Fibroblast of mammary gland (primary cell): ENCODE data around the gene SLC46A1.

Experiments
- DNase-seq: peaks from one replicate; pipeline ENCODE4 v3.0.0-alpha.2; 2010; ENCODE audit warnings: low read depth
- H3K4me3 ChIP-seq: 2 replicates; pipeline ENCODE4 v1.5.1; 2011; ENCODE audit warnings: low read depth, mild to moderate bottlenecking, low read length, moderate library complexity; ENCODE audit not compliant: control insufficient read depth
- TF ChIP-seq, protein P1 (sequence below): conservative IDR thresholded peaks from 2 replicates; pipeline ENCODE4 v1.5.1; 2011; ENCODE audit warnings: low read depth, low read length, inconsistent platforms; ENCODE audit not compliant: control insufficient read depth, insufficient read depth

The SLC46A1 gene

DNA sequence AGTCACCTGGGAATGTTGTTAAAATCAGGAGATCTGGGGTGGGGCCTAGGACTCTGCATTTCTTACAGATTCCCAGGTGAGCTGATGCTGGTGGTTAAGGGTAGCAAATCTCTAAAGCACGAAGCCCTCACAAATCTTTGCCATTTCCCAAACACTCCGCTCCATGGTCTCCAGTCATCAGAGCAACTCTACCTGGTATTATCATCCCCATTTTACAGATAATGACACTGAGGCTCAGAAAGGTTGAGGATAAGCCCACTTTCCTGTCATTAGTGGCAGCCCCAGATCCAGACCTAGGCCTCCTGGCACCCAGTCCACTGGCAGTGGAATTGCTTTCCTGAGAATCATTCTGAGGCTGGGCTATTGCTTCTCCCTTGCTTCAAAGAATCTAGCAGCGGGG is 8.7 kb downstream of the SLC46A1 start:
- TF ChIP-seq, protein P1, sequence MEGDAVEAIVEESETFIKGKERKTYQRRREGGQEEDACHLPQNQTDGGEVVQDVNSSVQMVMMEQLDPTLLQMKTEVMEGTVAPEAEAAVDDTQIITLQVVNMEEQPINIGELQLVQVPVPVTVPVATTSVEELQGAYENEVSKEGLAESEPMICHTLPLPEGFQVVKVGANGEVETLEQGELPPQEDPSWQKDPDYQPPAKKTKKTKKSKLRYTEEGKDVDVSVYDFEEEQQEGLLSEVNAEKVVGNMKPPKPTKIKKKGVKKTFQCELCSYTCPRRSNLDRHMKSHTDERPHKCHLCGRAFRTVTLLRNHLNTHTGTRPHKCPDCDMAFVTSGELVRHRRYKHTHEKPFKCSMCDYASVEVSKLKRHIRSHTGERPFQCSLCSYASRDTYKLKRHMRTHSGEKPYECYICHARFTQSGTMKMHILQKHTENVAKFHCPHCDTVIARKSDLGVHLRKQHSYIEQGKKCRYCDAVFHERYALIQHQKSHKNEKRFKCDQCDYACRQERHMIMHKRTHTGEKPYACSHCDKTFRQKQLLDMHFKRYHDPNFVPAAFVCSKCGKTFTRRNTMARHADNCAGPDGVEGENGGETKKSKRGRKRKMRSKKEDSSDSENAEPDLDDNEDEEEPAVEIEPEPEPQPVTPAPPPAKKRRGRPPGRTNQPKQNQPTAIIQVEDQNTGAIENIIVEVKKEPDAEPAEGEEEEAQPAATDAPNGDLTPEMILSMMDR, result no peak
- H3K4me3 ChIP-seq, result no peak overlapping the region
- no peak for DNase-seq

DNA sequence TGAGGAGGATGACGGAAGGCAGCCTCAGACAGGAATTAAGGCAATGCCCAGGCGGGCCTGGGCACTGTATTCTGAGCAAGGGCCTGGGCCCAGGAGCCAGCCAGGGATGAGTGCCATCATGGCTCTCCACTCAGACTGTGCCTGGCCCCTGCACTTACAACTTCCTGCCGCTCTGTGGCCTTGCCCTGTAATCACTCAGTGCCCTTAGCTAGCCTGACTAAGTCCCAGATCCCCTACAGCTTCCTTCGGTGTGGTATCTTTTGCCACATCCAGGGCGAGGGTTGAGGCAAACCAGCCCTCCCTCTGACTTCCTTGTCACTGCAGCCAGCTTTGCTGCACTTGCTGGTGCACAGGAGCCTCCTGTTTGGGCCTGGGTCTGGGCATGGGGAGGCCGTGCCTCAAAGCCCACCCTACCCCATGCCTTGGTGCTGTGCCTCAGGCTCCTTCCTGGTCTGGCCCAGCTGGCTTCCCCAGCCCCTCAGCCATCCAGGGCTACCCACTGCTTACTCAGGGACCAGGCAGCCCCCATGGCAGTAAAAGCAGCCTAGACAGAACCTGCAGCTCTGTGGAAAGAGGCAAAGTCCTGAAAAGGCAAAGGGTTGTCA is 9.3 kb downstream of the SLC46A1 start:
- H3K4me3 ChIP-seq, result no peak overlapping the region
- DNase-seq, result no peak
- TF ChIP-seq, protein P1, result no peak

DNA sequence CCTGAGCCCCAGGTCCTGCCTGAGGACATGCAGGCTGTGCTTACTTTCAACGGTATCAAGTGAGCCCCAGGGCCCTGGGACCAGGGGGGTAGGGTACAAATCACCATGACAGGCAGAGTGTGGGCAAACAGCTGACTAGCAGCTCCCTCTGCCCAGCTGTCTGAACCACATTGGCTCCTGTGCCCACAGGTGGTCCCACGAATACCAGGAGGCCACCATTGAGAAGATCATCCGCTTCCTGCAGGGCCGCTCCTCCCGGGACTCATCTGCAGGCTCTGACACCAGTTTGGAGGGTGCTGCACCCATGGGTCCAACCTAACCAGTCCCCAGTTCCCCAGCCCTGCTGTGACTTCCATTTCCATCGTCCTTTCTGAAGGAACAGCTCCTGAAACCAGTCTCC is 10.0 kb downstream of the SLC46A1 start:
- no peak for DNase-seq
- H3K4me3 ChIP-seq, result no peak overlapping the region
- TF ChIP-seq, protein P1, result no peak

DNA sequence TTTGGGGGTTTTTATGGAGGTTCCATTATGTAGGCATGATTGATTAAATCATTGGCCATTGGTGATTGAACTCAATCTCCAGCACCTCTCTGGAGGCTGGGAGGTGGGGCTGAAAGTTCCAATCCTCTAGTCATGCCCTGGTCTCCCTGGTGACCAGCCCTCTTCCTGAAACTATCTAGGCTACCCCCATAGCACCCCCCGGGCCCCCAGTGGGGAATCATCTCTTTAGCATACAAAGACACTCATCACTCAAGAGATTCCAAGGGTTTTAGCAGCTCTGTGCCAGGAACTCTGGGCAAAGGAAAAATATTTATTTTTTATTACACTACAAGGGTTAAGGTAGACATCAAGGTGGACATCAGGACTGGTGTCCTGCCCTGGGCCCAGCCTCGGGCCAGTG is 10.6 kb downstream of the SLC46A1 start:
- no peak for DNase-seq
- TF ChIP-seq, protein P1, result no peak
- H3K4me3 ChIP-seq, result no peak overlapping the region

DNA sequence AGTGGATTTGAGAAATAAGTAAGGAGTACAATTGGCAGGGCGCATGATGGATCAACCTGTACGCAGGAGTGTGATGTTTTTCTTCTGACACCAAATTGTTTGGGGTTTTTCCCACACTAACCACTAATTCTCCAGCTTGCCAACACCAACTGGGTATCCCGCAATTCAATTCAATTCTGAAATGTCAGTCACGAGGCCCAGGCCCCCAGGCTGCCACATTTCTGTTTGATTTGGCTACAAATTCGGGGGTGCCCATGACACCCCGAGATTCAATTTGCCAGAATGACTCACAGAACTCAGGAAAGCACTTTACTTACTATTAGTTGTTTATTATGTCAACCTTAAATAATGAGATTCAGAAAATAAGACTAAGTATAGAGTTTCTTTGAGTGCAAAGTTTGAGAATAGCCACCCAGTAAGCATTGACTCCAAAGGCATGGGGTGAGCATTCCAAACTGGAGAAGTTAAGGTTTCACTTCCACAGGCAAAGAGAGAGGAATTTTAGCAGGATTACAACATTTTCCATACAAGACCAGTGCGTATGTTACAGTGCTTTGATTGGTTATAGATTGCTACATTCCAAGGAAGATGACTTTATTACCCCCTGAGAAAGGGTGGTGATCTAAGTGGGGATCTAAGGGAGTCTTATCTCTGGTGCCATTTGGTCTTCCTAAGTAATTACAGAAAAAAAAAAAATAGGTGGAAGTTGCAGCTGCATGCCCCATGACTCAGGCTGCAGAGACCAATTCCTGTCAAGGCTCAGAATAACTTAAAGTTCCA is 11.5 kb downstream of the SLC46A1 start:
- H3K4me3 ChIP-seq, result no peak overlapping the region
- TF ChIP-seq, protein P1, result no peak
- DNase-seq, result peak; percentile 21

DNA sequence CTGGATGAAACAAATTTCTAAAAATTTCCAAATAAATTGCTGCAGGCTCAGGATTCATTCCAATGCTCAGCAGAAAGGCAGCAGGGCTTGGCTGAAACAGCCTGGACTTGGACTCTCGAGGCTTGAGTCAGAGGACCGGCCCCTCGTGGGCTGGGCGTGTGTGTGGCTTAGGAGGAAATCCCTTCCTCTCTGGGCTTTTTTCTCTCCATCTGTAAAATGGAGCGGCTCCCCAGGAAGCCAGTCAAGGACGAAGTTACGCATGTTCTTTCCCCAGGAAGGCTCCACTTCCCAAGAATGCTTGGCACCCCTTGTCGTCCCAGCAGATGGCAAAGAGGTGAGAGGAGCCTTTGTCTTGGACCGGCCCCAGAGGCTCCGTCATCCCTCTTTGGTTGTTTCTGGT is 13.5 kb downstream of the SLC46A1 start:
- TF ChIP-seq, protein P1, result no peak
- DNase-seq, result peak; percentile 53
- H3K4me3 ChIP-seq, result no peak overlapping the region
